Activated CD4-positive, alpha-beta memory T cell treated with anti-CD3 and anti-CD28 coated beads, Interleukin-2, amount 10 ng/mL, durations not matched to agents 7 days and 5 days (primary cell): ENCODE measurements around the gene PPP1R12C. TPM values are rescaled to one million over a fixed set of nuclear protein-coding genes. Genes with fewer than 3 reads are reported as not detected.

Source experiments
- CTCF ChIA-PET: fragments of 350-600 bp; sonication (Branson Sonifier 250); formaldehyde crosslinking; loops from one replicate; lab custom pipeline; 2021; ENCODE audit warnings: antibody characterized with exemption, inconsistent platforms; lab: Charles Lee
- POLR2A ChIA-PET: fragments of 350-600 bp; sonication (Branson Sonifier 250); formaldehyde crosslinking; loops from one replicate; lab custom pipeline; 2021; ENCODE audit warnings: antibody characterized with exemption; lab: Charles Lee
- DNase-seq: peaks from one replicate; pipeline ENCODE4 v3.0.0-alpha.2; 2020
- H3K27ac Mint-ChIP-seq: one replicate; pipeline ENCODE4 v1.8.0; 2021; ENCODE audit warnings: mild to moderate bottlenecking, mixed read lengths
- H3K27me3 Mint-ChIP-seq: one replicate; pipeline ENCODE4 v1.8.0; 2021; ENCODE audit warnings: mixed read lengths
- H3K36me3 Mint-ChIP-seq: one replicate; pipeline ENCODE4 v1.8.0; 2021; ENCODE audit warnings: low read depth, mixed read lengths
- H3K4me1 Mint-ChIP-seq: one replicate; pipeline ENCODE4 v1.8.0; 2021; ENCODE audit warnings: mixed read lengths
- H3K4me3 Mint-ChIP-seq: one replicate; pipeline ENCODE4 v1.8.0; 2021; ENCODE audit warnings: mild to moderate bottlenecking, mixed read lengths
- H3K9me3 Mint-ChIP-seq: one replicate; pipeline ENCODE4 v1.8.0; 2021; ENCODE audit warnings: mixed read lengths
- total RNA-seq, 2 experiments: library from RNA; stranded (reverse); gene quantifications; one replicate each; pipeline ENCODE4 v1.2.3, GENCODE V29; 2021

PPP1R12C gene
- total RNA-seq, 2 experiments from 2014 or later = 132 to 134 TPM

- no peaks in the 10 kb centered on the region for H3K9me3 Mint-ChIP-seq
These were observed 69.5 kb downstream of the PPP1R12C start for GRCh38 chr19:55047951-55048350.

GRCh38 chr19:55046975-55047622 is 70.3 kb downstream of the PPP1R12C start:
- Mint-ChIP-seq H3K27me3 (no peaks in the 10 kb centered on the region), H3K27ac (no peak overlapping the region), H3K4me3 (no peak overlapping the region), H3K4me1 (peaks cover 12% of the 10 kb centered on the region), H3K9me3 (no peaks in the 10 kb centered on the region), H3K36me3 (peaks cover 52% of the 10 kb centered on the region)
- no peak for DNase-seq
- POLR2A ChIA-PET = interaction anchor here (1.7 kb wide), 1 partner anchor 16 kb away, joined by 7 read pairs; the partner anchor contains the start of gene RDH13
- CTCF ChIA-PET = interaction anchor here (0.8 kb wide), 1 partner anchor 16 kb away, joined by 3 read pairs; the partner anchor contains the start of gene RDH13

More at GRCh38 chr19:55047951-55048350, 69.5 kb downstream of the PPP1R12C start:
- ChIA-PET POLR2A (no interaction called here), CTCF (no interaction called here)
- Mint-ChIP-seq H3K27me3 (no peaks in the 10 kb centered on the region), H3K36me3 (peaks cover 46% of the 10 kb centered on the region), H3K4me1 (peaks cover 4% of the 10 kb centered on the region), H3K4me3 (no peak overlapping the region), H3K27ac (no peak overlapping the region)
- DNase-seq = no peak

GRCh38 chr19:55044771-55045716 is 72.4 kb downstream of the PPP1R12C start:
- Mint-ChIP-seq H3K9me3 (peaks cover 2% of the 10 kb centered on the region), H3K27me3 (no peaks in the 10 kb centered on the region), H3K4me3 (no peak overlapping the region), H3K36me3 (peaks cover 58% of the 10 kb centered on the region), H3K27ac (no peak overlapping the region), H3K4me1 (peaks cover 23% of the 10 kb centered on the region)
- CTCF ChIA-PET = no interaction called here
- POLR2A ChIA-PET = no interaction called here
- DNase-seq = no peak

GRCh38 chr19:55044286-55044685 is 73.2 kb downstream of the PPP1R12C start:
- no peak for DNase-seq
- ChIA-PET CTCF (no interaction called here), POLR2A (no interaction called here)
- Mint-ChIP-seq H3K9me3 (peaks cover 4% of the 10 kb centered on the region), H3K27ac (no peak overlapping the region), H3K4me3 (no peak overlapping the region), H3K4me1 (peaks cover 25% of the 10 kb centered on the region), H3K36me3 (peaks cover 62% of the 10 kb centered on the region), H3K27me3 (no peaks in the 10 kb centered on the region)

GRCh38 chr19:55042688-55043087 is 74.7 kb downstream of the PPP1R12C start:
- POLR2A ChIA-PET = interaction anchor here (0.7 kb wide), 1 partner anchor 38 kb away, joined by 3 read pairs; no protein-coding TSS in a partner anchor
- CTCF ChIA-PET = no interaction called here
- Mint-ChIP-seq H3K27me3 (no peaks in the 10 kb centered on the region), H3K36me3 (peaks cover 59% of the 10 kb centered on the region), H3K4me3 (peak overlapping the region; percentile 64), H3K27ac (peak overlapping the region; percentile 94), H3K9me3 (peaks cover 4% of the 10 kb centered on the region), H3K4me1 (peaks cover 25% of the 10 kb centered on the region)
- no peak for DNase-seq

- H3K9me3 Mint-ChIP-seq = peaks cover 4% of the 10 kb centered on the region
- no peak for DNase-seq
- peak overlapping the region; percentile 94 for H3K27ac Mint-ChIP-seq
- peak overlapping the region; percentile 64 for H3K4me3 Mint-ChIP-seq
- no peaks in the 10 kb centered on the region for H3K27me3 Mint-ChIP-seq
- CTCF ChIA-PET = interaction anchor here (0.6 to 0.8 kb wide), 2 partner anchors 462 to 547 kb away, joined by 3 to 4 read pairs; no protein-coding TSS in a partner anchor
- H3K4me1 Mint-ChIP-seq = peaks cover 25% of the 10 kb centered on the region
- POLR2A ChIA-PET = interaction anchor here (0.7 kb wide), 1 partner anchor 37 kb away, joined by 3 read pairs; no protein-coding TSS in a partner anchor
- H3K36me3 Mint-ChIP-seq = peaks cover 59% of the 10 kb centered on the region
These were observed 75.1 kb downstream of the PPP1R12C start for GRCh38 chr19:55042344-55042678.

- POLR2A ChIA-PET = interaction anchor here (0.7 kb wide), 1 partner anchor 37 kb away, joined by 3 read pairs; no protein-coding TSS in a partner anchor
- peaks cover 59% of the 10 kb centered on the region for H3K36me3 Mint-ChIP-seq
- CTCF ChIA-PET = interaction anchor here (0.6 to 0.8 kb wide), 2 partner anchors 462 to 548 kb away, joined by 3 to 4 read pairs; no protein-coding TSS in a partner anchor
These were observed 75.7 kb downstream of the PPP1R12C start for GRCh38 chr19:55041627-55042343.

GRCh38 chr19:55041244-55041626 is 76.2 kb downstream of the PPP1R12C start:
- H3K27ac Mint-ChIP-seq = peak overlapping the region; percentile 94
- ChIA-PET CTCF (no interaction called here), POLR2A (no interaction called here)
- peak overlapping the region; percentile 64 for H3K4me3 Mint-ChIP-seq
- peaks cover 25% of the 10 kb centered on the region for H3K4me1 Mint-ChIP-seq
- no peaks in the 10 kb centered on the region for H3K27me3 Mint-ChIP-seq
- H3K36me3 Mint-ChIP-seq = peaks cover 57% of the 10 kb centered on the region
- DNase-seq = no peak
- H3K9me3 Mint-ChIP-seq = peaks cover 4% of the 10 kb centered on the region

More at GRCh38 chr19:55041627-55042343, 75.7 kb downstream of the PPP1R12C start:
- Mint-ChIP-seq H3K4me3 (peak overlapping the region; percentile 64), H3K27me3 (no peaks in the 10 kb centered on the region), H3K9me3 (peaks cover 4% of the 10 kb centered on the region), H3K27ac (peak overlapping the region; percentile 94), H3K4me1 (peaks cover 25% of the 10 kb centered on the region)
- peak; percentile 56 for DNase-seq

Other genes with a start within 250 kb of the PPP1R12C start
- not detected for gene FCAR, start 243.4 kb downstream of the PPP1R12C start, total RNA-seq
- gene NCR1, start 211.5 kb downstream of the PPP1R12C start, total RNA-seq = not detected
- not detected for gene NLRP7, start 170.1 kb downstream of the PPP1R12C start, total RNA-seq
- gene NLRP2, start 151.3 kb downstream of the PPP1R12C start, total RNA-seq = 10 to 100 TPM; 14.3 to 14.8 TPM
- gene GP6, start 79.4 kb downstream of the PPP1R12C start, total RNA-seq = under 1 TPM in 1 of 2 experiments, not detected in 1; 0.18 TPM
- 10 to 100 TPM; 15.3 to 15.5 TPM for gene RDH13, start 54.5 kb downstream of the PPP1R12C start, total RNA-seq
- gene EPS8L1, start 41.8 kb downstream of the PPP1R12C start, total RNA-seq = 1 to 10 TPM; 6.9 to 7.6 TPM
- under 1 TPM; 0.38 to 0.68 TPM for gene TNNT1, start 31.6 kb upstream of the PPP1R12C start, total RNA-seq
- gene TNNI3, start 40.1 kb upstream of the PPP1R12C start, total RNA-seq = not detected
- gene DNAAF3, start 49.0 kb upstream of the PPP1R12C start, total RNA-seq = not detected
- not detected for gene SYT5, start 62.7 kb upstream of the PPP1R12C start, total RNA-seq
- not detected for gene PTPRH, start 91.9 kb upstream of the PPP1R12C start, total RNA-seq
- 10 to 100 TPM; 10.3 to 12.4 TPM for gene TMEM86B, start 111.1 kb upstream of the PPP1R12C start, total RNA-seq
- 100 to 1,000 TPM; 213 to 229 TPM for gene PPP6R1, start 141.4 kb upstream of the PPP1R12C start, total RNA-seq
- 10 to 100 TPM; 28.9 to 29.0 TPM for gene HSPBP1, start 162.5 kb upstream of the PPP1R12C start, total RNA-seq
- gene BRSK1, start 166.4 kb upstream of the PPP1R12C start, total RNA-seq = 1 to 10 TPM; 5.6 to 5.7 TPM
- gene TMEM150B, start 207.7 kb upstream of the PPP1R12C start, total RNA-seq = 1 to 10 TPM; 1.0 to 2.0 TPM
- gene KMT5C, start 222.2 kb upstream of the PPP1R12C start, total RNA-seq = 10 to 100 TPM; 27.2 to 28.9 TPM
- gene COX6B2, start 237.1 kb upstream of the PPP1R12C start, total RNA-seq = 1 to 10 TPM in 1 of 2 experiments, under 1 TPM in 1; 0.83 to 2.0 TPM
- gene GARIN5B, start 245.6 kb upstream of the PPP1R12C start, total RNA-seq = not detected